Measurements from ENCODE around the gene CD207. TPM values are rescaled to one million over a fixed set of nuclear protein-coding genes. Genes with fewer than 3 reads are reported as not detected.

Gene CD207
- total and polyA plus RNA-seq, 7 donors, result 0.06 to 0.71 (median 0.27) TPM; not detected in 4

DNA sequence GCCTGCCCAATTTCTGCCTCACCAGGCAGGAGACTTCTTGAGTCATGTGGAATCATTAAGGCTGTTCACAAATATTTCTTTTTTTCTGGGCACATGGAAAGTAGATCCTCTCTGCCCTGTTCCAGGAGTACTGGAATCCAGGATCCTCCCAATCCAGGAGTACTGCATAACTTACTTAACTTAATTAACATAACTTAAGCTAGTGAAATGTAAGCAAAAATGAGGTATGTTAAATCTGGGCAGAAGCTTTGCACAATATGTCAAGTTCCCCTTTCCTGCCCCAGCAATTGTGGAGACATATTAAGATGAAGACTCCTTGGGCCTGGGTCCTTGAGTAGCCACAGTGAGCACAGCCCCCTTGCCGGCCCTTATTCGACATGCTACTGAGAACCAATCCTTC lies 3.2 kb downstream of the CD207 start:
- no peak for DNase-seq
- intact Hi-C loops (cut with DNase I), result no loop called here
- TF ChIP-seq EP300 (IDR thresholded peaks at IDR 0.05), result no peak
- no peak for TF ChIP-seq POLR2A (IDR thresholded peaks at IDR 0.05)
- TF ChIP-seq POLR2AphosphoS5 (IDR thresholded peaks at IDR 0.05), result no peak
- TF ChIP-seq, protein P1, sequence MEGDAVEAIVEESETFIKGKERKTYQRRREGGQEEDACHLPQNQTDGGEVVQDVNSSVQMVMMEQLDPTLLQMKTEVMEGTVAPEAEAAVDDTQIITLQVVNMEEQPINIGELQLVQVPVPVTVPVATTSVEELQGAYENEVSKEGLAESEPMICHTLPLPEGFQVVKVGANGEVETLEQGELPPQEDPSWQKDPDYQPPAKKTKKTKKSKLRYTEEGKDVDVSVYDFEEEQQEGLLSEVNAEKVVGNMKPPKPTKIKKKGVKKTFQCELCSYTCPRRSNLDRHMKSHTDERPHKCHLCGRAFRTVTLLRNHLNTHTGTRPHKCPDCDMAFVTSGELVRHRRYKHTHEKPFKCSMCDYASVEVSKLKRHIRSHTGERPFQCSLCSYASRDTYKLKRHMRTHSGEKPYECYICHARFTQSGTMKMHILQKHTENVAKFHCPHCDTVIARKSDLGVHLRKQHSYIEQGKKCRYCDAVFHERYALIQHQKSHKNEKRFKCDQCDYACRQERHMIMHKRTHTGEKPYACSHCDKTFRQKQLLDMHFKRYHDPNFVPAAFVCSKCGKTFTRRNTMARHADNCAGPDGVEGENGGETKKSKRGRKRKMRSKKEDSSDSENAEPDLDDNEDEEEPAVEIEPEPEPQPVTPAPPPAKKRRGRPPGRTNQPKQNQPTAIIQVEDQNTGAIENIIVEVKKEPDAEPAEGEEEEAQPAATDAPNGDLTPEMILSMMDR (IDR thresholded peaks at IDR 0.05), result no peak
- no peak overlapping the region for H3K27ac ChIP-seq
- WGBS, 2 donors, result 90 to 94% methylated on average over 2 of the region's 2 CpGs
- no peak overlapping the region for H3K4me3 ChIP-seq
- peaks cover 0 to 3% (median 0%) of the 10 kb centered on the region in 3 donors for H3K27me3 ChIP-seq
- H3K4me1 ChIP-seq, result no peaks in the 10 kb centered on the region
- H3K9me3 ChIP-seq, result no peaks in the 10 kb centered on the region
- no peaks in the 10 kb centered on the region for H3K36me3 ChIP-seq

DNA sequence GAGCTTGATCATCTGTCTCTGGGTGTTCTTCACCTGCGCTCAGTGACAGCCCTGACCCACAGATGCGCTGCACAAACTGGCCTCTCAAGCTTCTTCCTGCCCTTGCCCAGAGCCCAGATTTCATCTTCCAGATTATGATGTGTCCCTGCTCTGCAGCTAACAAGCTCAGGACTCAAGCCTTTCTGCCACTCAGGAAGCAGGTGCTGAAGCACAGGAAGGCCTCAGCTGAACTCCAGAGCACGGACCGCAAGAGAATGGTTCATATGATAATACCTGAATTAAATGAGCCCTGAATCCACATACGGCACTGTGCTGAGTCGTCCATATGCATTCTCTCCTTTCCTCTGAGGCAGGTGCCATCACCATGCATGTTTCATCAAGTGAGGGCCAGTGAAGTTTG lies 3.8 kb downstream of the CD207 start:
- Histone ChIP-seq H3K27me3 (peaks cover 0 to 3% (median 0%) of the 10 kb centered on the region in 3 donors), H3K36me3 (no peaks in the 10 kb centered on the region), H3K4me1 (no peaks in the 10 kb centered on the region), H3K4me3 (no peak overlapping the region), H3K9me3 (no peaks in the 10 kb centered on the region), H3K27ac (no peak overlapping the region)
- TF ChIP-seq EP300 (IDR thresholded peaks at IDR 0.05) (no peak), POLR2A (IDR thresholded peaks at IDR 0.05) (no peak), POLR2AphosphoS5 (IDR thresholded peaks at IDR 0.05) (no peak)
- TF ChIP-seq, protein P1 (IDR thresholded peaks at IDR 0.05), result no peak
- no peak for DNase-seq
- 51 to 85% methylated on average over 6 of the region's 6 CpGs for whole genome bisulfite sequencing, 2 donors
- intact Hi-C loops (cut with DNase I), result no loop called here

DNA sequence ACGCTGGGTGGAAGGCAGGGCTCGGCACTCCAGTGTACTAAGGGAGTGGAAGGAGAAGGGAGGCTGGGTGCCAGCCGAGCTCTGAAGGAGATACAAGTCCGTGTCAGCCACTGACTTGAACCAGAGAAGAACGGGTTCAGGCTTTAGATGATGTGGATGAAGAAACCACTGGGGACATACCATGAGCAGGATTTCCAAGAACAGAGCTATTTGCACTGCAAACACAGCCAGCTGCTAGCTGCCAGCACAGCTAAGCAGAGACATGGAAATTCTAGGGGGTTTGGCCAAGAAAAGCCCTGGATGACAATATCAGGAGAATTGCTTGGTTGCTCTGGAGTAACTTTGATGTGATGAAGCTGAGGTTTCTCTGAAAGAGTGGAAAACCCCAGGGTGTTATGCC lies 5.2 kb downstream of the CD207 start:
- TF ChIP-seq POLR2A (IDR thresholded peaks at IDR 0.05) (no peak), POLR2AphosphoS5 (IDR thresholded peaks at IDR 0.05) (no peak), EP300 (IDR thresholded peaks at IDR 0.05) (no peak)
- TF ChIP-seq, protein P1 (IDR thresholded peaks at IDR 0.05), result no peak
- Histone ChIP-seq H3K27me3 (peaks cover 0 to 3% (median 0%) of the 10 kb centered on the region in 3 donors), H3K36me3 (no peaks in the 10 kb centered on the region), H3K9me3 (no peaks in the 10 kb centered on the region), H3K27ac (no peak overlapping the region), H3K4me3 (no peak overlapping the region), H3K4me1 (no peaks in the 10 kb centered on the region)
- DNase-seq, result no peak
- intact Hi-C loops (cut with DNase I), result no loop called here
- 66 to 73% methylated on average over 5 of the region's 5 CpGs for WGBS, 2 donors

DNA sequence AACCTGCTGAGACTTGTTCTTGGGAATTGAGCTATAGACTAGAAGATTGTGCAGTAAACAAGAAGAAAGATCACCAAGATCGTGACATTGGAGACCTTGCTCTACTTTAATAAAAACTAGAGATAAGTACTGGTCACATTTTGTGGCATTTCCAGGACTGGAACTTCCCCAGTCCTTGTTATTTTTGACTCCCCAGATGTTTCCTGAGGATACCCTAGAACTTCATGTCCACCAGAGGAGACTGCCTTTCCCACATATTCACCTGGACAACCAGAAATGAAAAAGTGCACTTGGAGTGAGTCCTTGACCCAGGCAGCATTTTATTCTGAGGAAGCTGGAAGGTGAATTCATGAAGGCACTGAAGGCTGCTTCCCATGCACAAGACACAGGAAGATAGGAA lies 5.7 kb downstream of the CD207 start:
- H3K4me3 ChIP-seq, result no peak overlapping the region
- intact Hi-C loops (cut with DNase I), result no loop called here
- peaks cover 0 to 3% (median 0%) of the 10 kb centered on the region in 3 donors for H3K27me3 ChIP-seq
- no peaks in the 10 kb centered on the region for H3K9me3 ChIP-seq
- H3K27ac ChIP-seq, result no peak overlapping the region
- 70 to 82% methylated on average over 1 of the region's 1 CpG for WGBS, 2 donors
- H3K36me3 ChIP-seq, result no peaks in the 10 kb centered on the region
- DNase-seq, result no peak
- TF ChIP-seq POLR2A (IDR thresholded peaks at IDR 0.05), result no peak
- H3K4me1 ChIP-seq, result no peaks in the 10 kb centered on the region

DNA sequence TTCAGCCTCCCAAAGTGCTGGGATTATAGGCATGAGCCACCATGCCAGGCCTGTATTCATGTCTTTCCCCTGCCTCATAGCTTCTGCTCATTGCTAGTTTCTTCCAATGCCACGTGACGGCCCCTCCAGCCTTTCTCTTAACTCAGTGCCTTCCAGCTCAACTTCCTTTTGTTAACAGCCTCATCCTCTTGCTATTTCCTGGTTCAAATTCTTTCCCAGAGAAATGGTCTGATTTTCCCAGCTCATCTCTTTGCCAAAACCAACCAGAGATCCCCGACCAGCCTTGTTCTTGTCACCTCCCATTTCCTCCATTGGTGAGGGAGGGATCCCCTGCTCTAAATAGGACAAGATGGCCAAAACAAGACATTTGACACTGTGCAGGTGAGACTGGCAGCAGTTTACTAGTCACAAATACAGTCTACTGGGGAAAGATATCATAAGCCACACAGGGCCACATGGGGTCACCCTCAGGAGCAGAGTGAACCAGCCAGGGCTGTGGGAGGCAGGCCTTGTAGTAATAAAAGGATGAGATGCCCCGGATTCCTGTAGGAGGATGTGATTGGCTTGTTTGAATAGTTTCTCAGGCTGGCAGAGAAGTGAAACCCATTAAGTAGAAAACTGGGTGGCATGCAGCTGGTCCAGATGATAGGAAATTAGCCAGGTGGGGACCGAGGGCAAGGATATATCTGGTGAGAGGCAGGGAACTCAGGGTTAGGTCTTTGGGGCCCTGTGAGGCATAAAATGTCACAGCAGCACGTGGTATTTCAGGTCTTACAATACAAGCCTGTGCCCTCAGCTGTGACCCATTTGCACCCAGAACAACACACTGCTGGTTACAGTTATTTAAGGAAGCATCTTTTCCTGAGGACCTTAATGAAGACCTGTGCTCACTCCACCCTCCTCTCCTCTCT lies 6.4 kb downstream of the CD207 start:
- no peak overlapping the region for H3K4me3 ChIP-seq
- WGBS, 2 donors, result 52 to 62% methylated on average over 6 of the region's 6 CpGs
- intact Hi-C loops (cut with DNase I), result no loop called here
- no peak for DNase-seq
- no peak for TF ChIP-seq POLR2A (IDR thresholded peaks at IDR 0.05)
- no peaks in the 10 kb centered on the region for H3K9me3 ChIP-seq
- H3K4me1 ChIP-seq, result no peaks in the 10 kb centered on the region
- no peak overlapping the region for H3K27ac ChIP-seq
- H3K36me3 ChIP-seq, result no peaks in the 10 kb centered on the region
- H3K27me3 ChIP-seq, result peaks cover 0 to 3% (median 0%) of the 10 kb centered on the region in 3 donors

Measured in sigmoid colon (tissue), 7 donors.